H1 (cell line): ENCODE measurements around the gene SEMA3C. TPM values are rescaled to one million over a fixed set of nuclear protein-coding genes. Genes with fewer than 3 reads are reported as not detected.

Experiments used
- CTCF ChIA-PET: fragments of 300-600 bp; sonication (Branson Sonifier 250); formaldehyde crosslinking; loops from one replicate; lab custom pipeline; 2021; ENCODE audit not compliant: partially characterized antibody; lab: Charles Lee
- POLR2A ChIA-PET: fragments of 300-600 bp; sonication (Branson Sonifier 250); formaldehyde crosslinking; loops from one replicate; lab custom pipeline; 2021; ENCODE audit warnings: inconsistent platforms; ENCODE audit not compliant: partially characterized antibody; lab: Charles Lee
- DNase-seq, 2 experiments: peaks; one replicate each; pipeline versions ENCODE4 v3.0.0 to v3.0.0-alpha.2; 2010 to 2022; ENCODE audit warnings: low spot score in 2 of 2, low read depth in 1 of 2, mixed read lengths in 1 of 2
- FAIRE-seq: peaks from 2 replicates; lab custom pipeline; 2011; peaks lifted over from hg19 to GRCh38; lab: Jason Lieb, UNC
- H2AFZ ChIP-seq: 2 replicates; pipeline ENCODE4 v1.8.1; 2012; ENCODE audit warnings: low read length, inconsistent platforms
- H2AK5ac ChIP-seq: 2 replicates; pipeline ENCODE4 v1.6.1; 2013; ENCODE audit warnings: low read depth, low read length
- H2BK120ac ChIP-seq: replicated peaks from 2 replicates; pipeline ENCODE3; 2013; ENCODE audit warnings: low read depth, low read length, inconsistent platforms
- H2BK12ac ChIP-seq: 2 replicates; pipeline ENCODE4 v1.6.1; 2013; ENCODE audit warnings: low read depth, low read length
- H2BK15ac ChIP-seq: 2 replicates; pipeline ENCODE4 v1.6.1; 2013; ENCODE audit warnings: low read length
- H2BK20ac ChIP-seq: 2 replicates; pipeline ENCODE4 v1.6.1; 2013; ENCODE audit warnings: low read length
- H2BK5ac ChIP-seq: 2 replicates; pipeline ENCODE4 v1.6.1; 2013; ENCODE audit warnings: low read depth, low read length
- H3K14ac ChIP-seq: 2 replicates; pipeline ENCODE4 v1.6.1; 2013; ENCODE audit warnings: inconsistent platforms; ENCODE audit not compliant: insufficient read length
- H3K18ac ChIP-seq: 2 replicates; pipeline ENCODE4 v1.6.1; 2013; ENCODE audit warnings: low read length; ENCODE audit errors: extremely low read depth
- H3K23ac ChIP-seq: 2 replicates; pipeline ENCODE4 v1.6.1; 2013; ENCODE audit warnings: inconsistent platforms; ENCODE audit not compliant: insufficient read length
- H3K23me2 ChIP-seq: 2 replicates; pipeline ENCODE4 v1.6.1; 2013; ENCODE audit warnings: low read depth, low read length
- H3K27ac ChIP-seq: 2 replicates; pipeline ENCODE4 v1.6.1; 2011; ENCODE audit warnings: low read depth, low read length, inconsistent platforms
- H3K27me3 ChIP-seq, 4 experiments: replicated peaks in 1 of 4; 1 replicate in 1 of 4; 2 replicates in 3 of 4; pipeline versions ENCODE4 v1.6.1 to v1.8.1; 2011 to 2013; ENCODE audit warnings: low read length in 3 of 4, mild to moderate bottlenecking in 3 of 4, inconsistent platforms in 2 of 4, mixed read lengths in 2 of 4, moderate library complexity in 1 of 4; ENCODE audit not compliant: control insufficient read depth in 3 of 4, insufficient read depth in 3 of 4; ENCODE audit errors: extremely low read depth in 1 of 4
- H3K36me3 ChIP-seq, 4 experiments: 2 replicates each; pipeline versions ENCODE4 v1.6.1 to v1.8.1; 2011 to 2013; ENCODE audit warnings: mild to moderate bottlenecking in 4 of 4, low read length in 3 of 4, moderate library complexity in 2 of 4, control low read depth in 1 of 4, inconsistent platforms in 1 of 4; ENCODE audit not compliant: insufficient read depth in 4 of 4, control insufficient read depth in 2 of 4
- H3K4ac ChIP-seq: replicated peaks from 2 replicates; pipeline ENCODE3; 2013; ENCODE audit warnings: low read length, low read depth, mixed read lengths, inconsistent platforms; ENCODE audit not compliant: insufficient read length
- H3K4me1 ChIP-seq, 4 experiments: replicated peaks in 1 of 4; 1 replicate in 1 of 4; 2 replicates in 3 of 4; pipeline versions ENCODE4 v1.6.1 to v1.8.1; 2011 to 2013; ENCODE audit warnings: low read length in 3 of 4, inconsistent platforms in 2 of 4, mixed read lengths in 1 of 4; ENCODE audit not compliant: insufficient read depth in 4 of 4, control insufficient read depth in 3 of 4
- H3K4me2 ChIP-seq, 2 experiments: 2 replicates each; pipeline versions ENCODE4 v1.6.1 to v1.8.1; 2011 to 2013; ENCODE audit warnings: low read depth in 2 of 2, low read length in 2 of 2, control low read depth in 1 of 2, inconsistent platforms in 1 of 2, mild to moderate bottlenecking in 1 of 2; ENCODE audit not compliant: insufficient read depth in 1 of 2
- H3K4me3 ChIP-seq, 4 experiments: fragments of 200-600, 300-600 bp in 1 of 4; sonication (generic), shearing (Covaris generic), sonication (Bioruptor Twin) in 1 of 4; 2 replicates each; pipeline versions ENCODE4 v1.5.1 to v1.8.1; 2011 to 2016; ENCODE audit warnings: low read length in 4 of 4, low read depth in 3 of 4, control low read depth in 2 of 4, inconsistent platforms in 2 of 4, mild to moderate bottlenecking in 2 of 4, mixed read lengths in 1 of 4, moderate library complexity in 1 of 4; ENCODE audit not compliant: insufficient read depth in 2 of 4; ENCODE audit errors: extremely low read depth in 1 of 4
- H3K56ac ChIP-seq: replicated peaks from 2 replicates; pipeline ENCODE3; 2013; ENCODE audit warnings: low read depth, mild to moderate bottlenecking, mixed read lengths, low read length, inconsistent platforms; ENCODE audit not compliant: insufficient read length
- H3K79me1 ChIP-seq: 2 replicates; pipeline ENCODE4 v1.6.1; 2013; ENCODE audit warnings: low read depth, low read length, control low read depth
- H3K79me2 ChIP-seq, 2 experiments: 2 replicates each; pipeline versions ENCODE4 v1.6.1 to v1.8.1; 2012 to 2013; ENCODE audit warnings: low read length in 2 of 2, mild to moderate bottlenecking in 2 of 2, inconsistent platforms in 1 of 2; ENCODE audit not compliant: insufficient read depth in 2 of 2, control insufficient read depth in 1 of 2
- H3K9ac ChIP-seq, 4 experiments: replicated peaks in 1 of 4; 1 replicate in 1 of 4; 2 replicates in 3 of 4; pipeline versions ENCODE4 v1.6.1 to v1.8.1; 2011 to 2013; ENCODE audit warnings: low read depth in 3 of 4, low read length in 3 of 4, control low read depth in 2 of 4, mild to moderate bottlenecking in 2 of 4, moderate library complexity in 2 of 4, inconsistent platforms in 1 of 4; ENCODE audit errors: extremely low read depth in 1 of 4
- H3K9me3 ChIP-seq, 2 experiments: 2 replicates each; pipeline versions ENCODE4 v1.6.1 to v1.8.1; 2012 to 2013; ENCODE audit warnings: mild to moderate bottlenecking in 2 of 2, moderate library complexity in 2 of 2, control low read depth in 1 of 2, inconsistent platforms in 1 of 2, low read depth in 1 of 2, low read length in 1 of 2, mixed read lengths in 1 of 2; ENCODE audit not compliant: insufficient read depth in 2 of 2
- H4K20me1 ChIP-seq, 2 experiments: replicated peaks in 1 of 2; 2 replicates each; pipeline versions ENCODE3 to v1.8.1; 2011 to 2013; ENCODE audit warnings: inconsistent platforms in 2 of 2, low read length in 2 of 2, mild to moderate bottlenecking in 1 of 2; ENCODE audit not compliant: insufficient read depth in 2 of 2, control insufficient read depth in 1 of 2
- H4K5ac ChIP-seq: 2 replicates; pipeline ENCODE4 v1.6.1; 2013; ENCODE audit warnings: low read length, low read depth, mixed read lengths, inconsistent platforms; ENCODE audit not compliant: insufficient read length
- H4K8ac ChIP-seq: 2 replicates; pipeline ENCODE4 v1.8.0; 2013; ENCODE audit warnings: mild to moderate bottlenecking, moderate library complexity, low read length, inconsistent platforms; ENCODE audit not compliant: insufficient read depth; ENCODE audit errors: extremely low read depth
- H4K91ac ChIP-seq: replicated peaks from 2 replicates; pipeline ENCODE3; 2013; ENCODE audit warnings: low read length, mixed read lengths, inconsistent platforms; ENCODE audit not compliant: insufficient read length
- BCL11A ChIP-seq, 2 experiments: IDR thresholded peaks; one replicate each; pipeline ENCODE4 v1.6.1; 2011; ENCODE audit warnings: low read depth in 2 of 2, low read length in 2 of 2, mild to moderate bottlenecking in 2 of 2
- CBX8 ChIP-seq: fragments of 300-800, 300-1000 bp; sonication (generic); IDR thresholded peaks from 2 replicates; pipeline ENCODE4 v1.7.1; 2016; ENCODE audit warnings: low read depth, low read length, borderline replicate concordance
- CREB1 ChIP-seq: IDR thresholded peaks from 2 replicates; pipeline ENCODE4 v1.6.1; 2012; ENCODE audit warnings: inconsistent platforms
- RAD21 ChIP-seq, 2 experiments: IDR thresholded peaks in 1 of 2; conservative IDR thresholded peaks in 1 of 2; 2 replicates each; pipeline ENCODE4 v1.6.1; 2011; ENCODE audit warnings: low read depth in 2 of 2, low read length in 2 of 2, improper control_type of control experiment in 1 of 2, inconsistent platforms in 1 of 2, mild to moderate bottlenecking in 1 of 2, moderate library complexity in 1 of 2
- WGBS, 2 experiments: shearing (Covaris generic) in 1 of 2; methylation state at CpG; one replicate each; pipeline versions ENCODE4 v1.1.6 to v1.1.7; 2013 to 2015; ENCODE audit warnings: low lambda C conversion rate in 2 of 2, mixed read lengths in 2 of 2, inconsistent platforms in 1 of 2, low coverage in 1 of 2, missing lambda C conversion rate in 1 of 2; ENCODE audit not compliant: insufficient replicate concordance in 2 of 2, insufficient coverage in 1 of 2, insufficient read length in 1 of 2; ENCODE audit errors: extremely low coverage in 1 of 2, missing lambda C conversion rate in 1 of 2; 5-methylcytosine and 5-hydroxymethylcytosine counted together
- polyA plus RNA-seq, 7 experiments: library from polyadenylated mRNA; depleted of rRNA in 3 of 7; stranded (reverse) in 5 of 7; unstranded in 2 of 7; fragments of >200 nt in 5 of 7; fragments of 200-250 nt in 2 of 7; gene quantifications; 1 replicate in 5 of 7; 2 replicates in 1 of 7; 4 replicates in 1 of 7; pipeline versions ENCODE4 v1.2.1 to v1.2.3, GENCODE V29; 2011 to 2013; ENCODE audit warnings: missing spikeins in 2 of 7, mixed read lengths in 2 of 7
- total RNA-seq: library from RNA; stranded (reverse); fragmentation: NEBNext Ultra II Directional; extraction: Animal tissue kit (Norgen Biotek cat#: 25700); gene quantifications from 2 replicates; pipeline ENCODE4 v1.2.1, GENCODE V29; 2021

SEMA3C gene
- total and polyA plus RNA-seq, 2 of the 8 experiments (the other 6 are each of a cell fraction or from before 2014, with no cell fraction given): 0.15 to 1.4 TPM

GRCh38 chr7:80908360-80908797, 10.5 kb downstream of the SEMA3C start:
- no peaks in the 10 kb centered on the region for H3K79me2 ChIP-seq
- POLR2A ChIA-PET: interaction anchor here (2.2 kb wide), 1 partner anchor 11 kb away, joined by 6 read pairs; the partner anchor contains the start of gene SEMA3C
- TF ChIP-seq CREB1 (no peak), RAD21 (IDR thresholded peaks at IDR 0.05 in 1 of 2, conservative IDR thresholded peaks at IDR 0.05 in 1 of 2; ENCODE audit: low read depth in 2 of 2, low read length in 2 of 2) (no peak), CBX8 (no peak), BCL11A (IDR thresholded peaks at IDR 0.05; ENCODE audit: low read depth in 2 of 2, low read length in 2 of 2) (no peak)

More at GRCh38 chr7:80908360-80908797, 10.5 kb downstream of the SEMA3C start:
- Histone ChIP-seq H3K23me2 (no peaks in the 10 kb centered on the region), H4K5ac (no peak overlapping the region), H2BK5ac (no peak overlapping the region), H3K14ac (no peak overlapping the region), H3K9ac (no peak overlapping the region), H3K23ac (no peak overlapping the region), H4K8ac (no peak overlapping the region), H3K36me3 (no peaks in the 10 kb centered on the region), H4K91ac (no peak overlapping the region), H3K79me1 (no peaks in the 10 kb centered on the region), H3K4me3 (no peak overlapping the region), H2BK12ac (no peak overlapping the region), H3K27me3 (no peaks in the 10 kb centered on the region), H3K56ac (no peak overlapping the region), H2BK15ac (no peak overlapping the region), H3K18ac (no peak overlapping the region), H3K4me1 (no peaks in the 10 kb centered on the region; a peak in 1 of 7 replicates), H4K20me1 (no peaks in the 10 kb centered on the region), H2AFZ (no peak overlapping the region), H3K9me3 (no peaks in the 10 kb centered on the region), H2BK120ac (no peak overlapping the region), H2AK5ac (no peak overlapping the region), H3K27ac (no peak overlapping the region), H3K4me2 (no peak overlapping the region), H3K4ac (no peak overlapping the region), H2BK20ac (no peak overlapping the region)
- no peak for DNase-seq
- 93% methylated on average over 6 of the region's 6 CpGs; no CpG with 5 or more reads in 1 of the 2 experiments for WGBS, 2 experiments
- no peak for FAIRE-seq
- CTCF ChIA-PET: no interaction called here
